ENCODE results near the gene PLXNA2. TPM values are rescaled to one million over a fixed set of nuclear protein-coding genes. Genes with fewer than 3 reads are reported as not detected.

The PLXNA2 gene
- total and polyA plus RNA-seq, 2 donors (not counting 3 experiments of a cell fraction or from before 2014, with no cell fraction given): 42.6 to 229 TPM

DNA sequence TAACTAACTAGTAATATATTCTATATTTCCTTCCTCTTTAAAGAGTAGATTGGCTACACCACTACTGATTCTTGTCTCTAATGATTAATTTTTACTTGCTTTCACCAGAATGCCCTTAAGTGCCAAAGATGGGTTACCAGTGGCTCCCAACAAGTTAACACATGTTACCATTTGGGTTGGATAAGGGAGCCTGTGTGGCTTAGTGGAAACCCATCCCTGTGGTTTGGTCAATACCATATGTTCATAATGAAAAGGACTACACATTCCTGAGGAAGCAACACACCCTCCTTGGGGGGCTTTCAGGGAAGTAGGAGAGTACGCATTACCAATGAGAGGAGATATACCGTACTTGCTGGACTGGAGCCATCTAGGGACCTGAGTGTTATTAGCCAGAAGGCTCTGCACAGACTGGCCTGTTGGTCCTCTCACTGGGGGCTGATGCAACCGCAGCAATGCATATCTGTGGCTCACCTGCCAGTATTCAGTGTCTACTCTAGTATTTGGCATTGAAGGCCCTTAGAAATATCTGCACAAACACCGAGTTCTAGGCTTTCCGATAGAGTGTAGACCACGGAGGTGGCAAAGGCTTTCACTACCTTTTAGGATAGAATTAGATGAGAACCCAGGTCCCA, 29.3 kb upstream of the PLXNA2 start:
- dilution Hi-C loops (cut with MboI; ENCODE audit: extremely low pct_ligation_motif_present, low sequenced_read_pairs) (no loop called here), intact Hi-C loops (cut with micrococcal nuclease) (no loop called here)
- Histone ChIP-seq H3K4me1 (ENCODE audit: control insufficient read depth, extremely low read depth, insufficient read depth, low read length) (no peaks in the 10 kb centered on the region), H3K9me1 (replicated peaks; ENCODE audit: control insufficient read depth, extremely low read depth, insufficient read depth, low read length) (no peaks in the 10 kb centered on the region), H4K20me1 (replicated peaks; ENCODE audit: control insufficient read depth, extremely low read depth, insufficient read depth, low read length) (no peaks in the 10 kb centered on the region), H3K9ac (replicated peaks; ENCODE audit: extremely low read depth, insufficient read depth, low read length) (no peak overlapping the region), H2AFZ (ENCODE audit: low read depth, low read length) (no peak overlapping the region), H3K4me3 (replicated peaks in 1 of 3; ENCODE audit: insufficient read depth in 1 of 3, low read depth in 1 of 3, low read length in 3 of 3) (no peak overlapping the region), H3K4me2 (ENCODE audit: insufficient read depth, low read length) (no peak overlapping the region), H3K79me2 (ENCODE audit: control insufficient read depth, insufficient read depth, low read length) (no peaks in the 10 kb centered on the region), H3K36me3 (ENCODE audit: control insufficient read depth in 2 of 2, extremely low read depth in 1 of 2, insufficient read depth in 2 of 2, low read length in 2 of 2) (no peaks in the 10 kb centered on the region), H3K9me3 (replicated peaks; ENCODE audit: control insufficient read depth, insufficient read depth, low read length) (no peaks in the 10 kb centered on the region), H3K27me3 (ENCODE audit: control insufficient read depth in 2 of 2, insufficient read depth in 2 of 2, low read length in 2 of 2) (peaks cover 25 to 56% of the 10 kb centered on the region in 2 experiments), H3K27ac (ENCODE audit: insufficient read depth, low read depth, low read length) (no peak overlapping the region)
- TF ChIP-seq, protein P1, sequence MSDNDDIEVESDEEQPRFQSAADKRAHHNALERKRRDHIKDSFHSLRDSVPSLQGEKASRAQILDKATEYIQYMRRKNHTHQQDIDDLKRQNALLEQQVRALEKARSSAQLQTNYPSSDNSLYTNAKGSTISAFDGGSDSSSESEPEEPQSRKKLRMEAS (IDR thresholded peaks at IDR 0.05; ENCODE audit: insufficient read depth, insufficient read length): no peak
- no peak for TF ChIP-seq EZH2 (IDR thresholded peaks at IDR 0.05; ENCODE audit: borderline replicate concordance, low read depth, low read length, severe bottlenecking)
- TF ChIP-seq GATA2 (IDR thresholded peaks at IDR 0.05; ENCODE audit: insufficient read depth, insufficient read length, low read depth, low read length): no peak
- TF ChIP-seq MYC (IDR thresholded peaks at IDR 0.05; ENCODE audit: low read depth, low read length): no peak
- TF ChIP-seq POLR2A (IDR thresholded peaks at IDR 0.05; ENCODE audit: low read depth, low read length): no peak
- TF ChIP-seq, protein P2, sequence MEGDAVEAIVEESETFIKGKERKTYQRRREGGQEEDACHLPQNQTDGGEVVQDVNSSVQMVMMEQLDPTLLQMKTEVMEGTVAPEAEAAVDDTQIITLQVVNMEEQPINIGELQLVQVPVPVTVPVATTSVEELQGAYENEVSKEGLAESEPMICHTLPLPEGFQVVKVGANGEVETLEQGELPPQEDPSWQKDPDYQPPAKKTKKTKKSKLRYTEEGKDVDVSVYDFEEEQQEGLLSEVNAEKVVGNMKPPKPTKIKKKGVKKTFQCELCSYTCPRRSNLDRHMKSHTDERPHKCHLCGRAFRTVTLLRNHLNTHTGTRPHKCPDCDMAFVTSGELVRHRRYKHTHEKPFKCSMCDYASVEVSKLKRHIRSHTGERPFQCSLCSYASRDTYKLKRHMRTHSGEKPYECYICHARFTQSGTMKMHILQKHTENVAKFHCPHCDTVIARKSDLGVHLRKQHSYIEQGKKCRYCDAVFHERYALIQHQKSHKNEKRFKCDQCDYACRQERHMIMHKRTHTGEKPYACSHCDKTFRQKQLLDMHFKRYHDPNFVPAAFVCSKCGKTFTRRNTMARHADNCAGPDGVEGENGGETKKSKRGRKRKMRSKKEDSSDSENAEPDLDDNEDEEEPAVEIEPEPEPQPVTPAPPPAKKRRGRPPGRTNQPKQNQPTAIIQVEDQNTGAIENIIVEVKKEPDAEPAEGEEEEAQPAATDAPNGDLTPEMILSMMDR (IDR thresholded peaks at IDR 0.05; ENCODE audit: extremely low read depth in 1 of 2, insufficient read depth in 1 of 2, low read depth in 1 of 2, low read length in 2 of 2): no peak
- no peak for TF ChIP-seq FOS (IDR thresholded peaks at IDR 0.05; ENCODE audit: borderline replicate concordance, insufficient read depth, low read length)
- TF ChIP-seq POLR2AphosphoS5 (IDR thresholded peaks at IDR 0.05; ENCODE audit: insufficient read depth, low read depth, low read length): no peak
- no peak for TF ChIP-seq JUN (IDR thresholded peaks at IDR 0.05; ENCODE audit: borderline replicate concordance, insufficient read depth, insufficient read length, low read depth)
- BruUV-seq (replicated peaks): no TSS peak
- POLR2A ChIA-PET: no interaction called here
- FAIRE-seq (no peak), DNase-seq (ENCODE audit: low read depth, low spot score) (no peak)
- CTCF ChIA-PET: no interaction called here
